Adrenal gland (tissue), 12 donors: ENCODE data around the gene FKBP3. TPM values are rescaled to one million over a fixed set of nuclear protein-coding genes. Genes with fewer than 3 reads are reported as not detected.
"Not testable (repeated sequence)": the region's sequence is repeated elsewhere in the genome, so short reads cannot be mapped to it uniquely, and the experiment has no call there.

Experiments used
- DNase-seq, 7 donors: peaks; one replicate each; pipeline ENCODE4 v3.0.0-alpha.2; 2019 to 2020
- H3K27ac ChIP-seq, 5 donors: fragments of 200-600 bp; sonication (generic) in 4 of 5; 1 replicate in 3 of 5; 2 replicates in 2 of 5; pipeline versions ENCODE4 v1.5.1 to v1.8.0; 2016 to 2020; ENCODE audit warnings: mild to moderate bottlenecking in 1 of 5
- H3K27me3 ChIP-seq: fragments of 200-600 bp; 2 replicates; pipeline ENCODE4 v1.8.0; 2021
- H3K36me3 ChIP-seq, 2 donors: fragments of 200-600 bp; replicated peaks in 1 of 2; 1 replicate in 1 of 2; 2 replicates in 1 of 2; pipeline versions ENCODE4 v1.5.1 to v1.8.0; 2018 to 2022
- H3K4me1 ChIP-seq, 2 donors: fragments of 200-600 bp; replicated peaks in 1 of 2; 1 replicate in 1 of 2; 2 replicates in 1 of 2; pipeline versions ENCODE4 v1.5.1 to v1.8.0; 2018 to 2021
- H3K4me3 ChIP-seq, 4 donors: fragments of 200-600 bp; sonication (generic) in 3 of 4; one replicate each; pipeline ENCODE4 v1.5.1; 2016 to 2018
- H3K9me3 ChIP-seq, 3 donors: fragments of 200-600 bp; sonication (generic) in 1 of 3; replicated peaks in 1 of 3; 1 replicate in 2 of 3; 2 replicates in 1 of 3; pipeline versions ENCODE4 v1.5.1 to v1.8.0; 2016 to 2021
- POLR2A ChIP-seq, 2 donors: fragments of 450-650 bp; IDR thresholded peaks; one replicate each; pipeline ENCODE4 v1.6.1; 2017; ENCODE audit warnings: antibody characterized with exemption in 2 of 2, mild to moderate bottlenecking in 2 of 2, moderate library complexity in 1 of 2
- WGBS, 4 donors: extraction: QIAGEN DNeasy Blood & Tissue Kit in 2 of 4; methylation state at CpG; one replicate each; pipeline versions ENCODE4 v1.1.5 to v1.1.7; 2013 to 2017; 5-methylcytosine and 5-hydroxymethylcytosine counted together
- intact Hi-C, 2 donors: fragments of 100-400 bp; cut with DNase I; formaldehyde crosslinking; loops; one replicate each; pipeline versions ENCODE4 v1.14.1 to v1.15.0; 2022 to 2023
- polyA plus RNA-seq, 3 donors: library from polyadenylated mRNA; stranded (reverse); fragments of 200-250 nt in 2 of 3; fragments of 350-450 nt in 1 of 3; fragmentation: Illumina TruSeq in 1 of 3; extraction: RNeasy Lipid Tissue Mini Kit (QIAGEN cat#74804) in 1 of 3; gene quantifications; one replicate each; pipeline ENCODE4 v1.2.3, GENCODE V29; 2013 to 2014
- total RNA-seq, 9 donors: library from RNA; depleted of rRNA in 4 of 9; stranded (reverse); fragments of >200 nt in 4 of 9; fragments of 120-200 nt in 1 of 9; fragmentation: NEBNext Ultra II Directional in 1 of 9; extraction: Animal tissue kit (Norgen Biotek cat#: 25700) in 1 of 9; gene quantifications; one replicate each; pipeline versions ENCODE4 v1.1.0 to v1.2.4, GENCODE V29; 2013 to 2023
- TF ChIP-seq, protein P1 (sequence below), 6 experiments: fragments of 450-650 bp in 4 of 6; fragments of 200-600 bp in 2 of 6; sonication (generic) in 1 of 6; IDR thresholded peaks; 1 replicate in 5 of 6; 2 replicates in 1 of 6; pipeline versions ENCODE4 v1.5.1 to v1.8.0; 2016 to 2021; ENCODE audit warnings: antibody characterized with exemption in 6 of 6, mild to moderate bottlenecking in 2 of 6, moderate library complexity in 1 of 6
- donor health status: healthy with polysubstance abuse.
- donor health status: Bipolar disorder and iron deficiency.
- donor health status: DM: yes; HTN: yes; CAD: no.
- donor health status: DM: no; HTN: no; CAD: no.
- donor health status: DM: no; HTN: no; CAD: no.
- donor health status: DM: yes; HTN: yes; CAD: no.

The FKBP3 gene
- total and polyA plus RNA-seq, 12 donors = 15.7 to 146 (median 48.7) TPM

DNA sequence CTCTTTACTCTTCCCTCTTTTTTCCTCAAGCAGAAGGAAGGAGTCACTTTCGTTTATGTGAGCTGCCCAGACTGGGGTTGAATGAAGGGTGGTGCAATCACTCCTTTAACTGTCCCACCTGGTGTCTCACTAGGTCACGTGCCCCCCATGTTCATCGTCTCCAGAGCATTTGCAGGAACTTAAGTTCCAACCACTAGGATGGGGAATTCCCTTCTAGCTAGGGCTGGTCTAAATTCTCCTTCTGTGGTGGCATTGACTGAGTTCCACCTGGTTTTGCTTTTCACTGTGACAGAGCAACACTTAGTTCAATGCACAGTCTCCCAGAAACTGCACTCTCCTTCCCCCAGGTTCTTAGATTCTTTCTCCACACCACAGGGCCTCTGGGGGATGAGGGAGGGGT lies 10.9 kb upstream of the FKBP3 start:
- TF ChIP-seq, protein P1, sequence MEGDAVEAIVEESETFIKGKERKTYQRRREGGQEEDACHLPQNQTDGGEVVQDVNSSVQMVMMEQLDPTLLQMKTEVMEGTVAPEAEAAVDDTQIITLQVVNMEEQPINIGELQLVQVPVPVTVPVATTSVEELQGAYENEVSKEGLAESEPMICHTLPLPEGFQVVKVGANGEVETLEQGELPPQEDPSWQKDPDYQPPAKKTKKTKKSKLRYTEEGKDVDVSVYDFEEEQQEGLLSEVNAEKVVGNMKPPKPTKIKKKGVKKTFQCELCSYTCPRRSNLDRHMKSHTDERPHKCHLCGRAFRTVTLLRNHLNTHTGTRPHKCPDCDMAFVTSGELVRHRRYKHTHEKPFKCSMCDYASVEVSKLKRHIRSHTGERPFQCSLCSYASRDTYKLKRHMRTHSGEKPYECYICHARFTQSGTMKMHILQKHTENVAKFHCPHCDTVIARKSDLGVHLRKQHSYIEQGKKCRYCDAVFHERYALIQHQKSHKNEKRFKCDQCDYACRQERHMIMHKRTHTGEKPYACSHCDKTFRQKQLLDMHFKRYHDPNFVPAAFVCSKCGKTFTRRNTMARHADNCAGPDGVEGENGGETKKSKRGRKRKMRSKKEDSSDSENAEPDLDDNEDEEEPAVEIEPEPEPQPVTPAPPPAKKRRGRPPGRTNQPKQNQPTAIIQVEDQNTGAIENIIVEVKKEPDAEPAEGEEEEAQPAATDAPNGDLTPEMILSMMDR (IDR thresholded peaks at IDR 0.05) = no peak
- no peak for TF ChIP-seq POLR2A (IDR thresholded peaks at IDR 0.05)
- Histone ChIP-seq H3K4me3 (no peak overlapping the region), H3K36me3 (no peaks in the 10 kb centered on the region), H3K27me3 (no peaks in the 10 kb centered on the region), H3K27ac (no peak overlapping the region), H3K9me3 (no peaks in the 10 kb centered on the region), H3K4me1 (no peaks in the 10 kb centered on the region)
- WGBS, 4 donors = 90 to 100% (median 96%) methylated on average over 3 of the region's 3 CpGs
- no peak for DNase-seq
- intact Hi-C loops = no loop called here

DNA sequence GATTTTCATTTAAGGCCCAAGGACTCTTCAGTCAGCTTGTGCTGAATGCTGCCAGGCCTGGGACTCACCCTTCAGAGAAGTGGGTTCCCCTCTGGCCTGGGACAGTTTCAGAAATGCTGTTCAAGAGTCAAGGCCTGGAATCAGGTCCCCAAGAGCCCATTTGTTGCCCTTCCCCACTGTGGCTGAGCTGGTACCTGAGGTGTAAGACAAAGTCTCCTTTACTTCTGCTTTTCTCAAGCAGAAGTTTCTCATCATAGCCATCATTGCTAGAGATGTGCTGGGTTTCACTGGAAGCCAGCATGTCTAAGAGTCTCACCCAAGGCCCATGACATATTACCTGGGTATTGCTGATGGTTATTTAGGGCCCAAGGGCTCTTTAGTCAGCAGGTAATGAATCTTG lies 10.4 kb upstream of the FKBP3 start:
- DNase-seq = no peak
- no peaks in the 10 kb centered on the region for H3K9me3 ChIP-seq
- intact Hi-C loops = no loop called here
- TF ChIP-seq, protein P1 (IDR thresholded peaks at IDR 0.05) = no peak
- TF ChIP-seq POLR2A (IDR thresholded peaks at IDR 0.05) = no peak
- no peaks in the 10 kb centered on the region for H3K36me3 ChIP-seq
- no peak overlapping the region for H3K27ac ChIP-seq
- no peak overlapping the region for H3K4me3 ChIP-seq
- no peaks in the 10 kb centered on the region for H3K27me3 ChIP-seq
- no peaks in the 10 kb centered on the region for H3K4me1 ChIP-seq

DNA sequence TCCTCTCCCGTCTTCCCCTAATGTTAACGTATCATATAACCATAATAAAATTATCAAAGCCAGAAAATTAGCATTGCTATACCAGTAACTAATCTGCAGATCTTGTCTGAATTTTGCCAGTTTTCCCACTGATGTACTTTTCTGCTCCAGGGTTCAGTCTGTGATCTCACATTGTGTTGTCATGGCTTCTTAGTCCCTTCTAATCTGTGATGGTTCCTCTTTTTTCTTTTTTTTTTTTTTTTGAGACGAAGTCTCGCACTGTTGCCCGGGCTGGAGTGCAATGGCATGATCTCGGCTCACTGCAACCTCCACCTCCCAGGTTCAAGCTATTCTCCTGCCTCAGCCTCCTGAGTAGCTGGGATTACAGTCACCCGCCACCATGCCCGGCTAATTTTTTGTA lies 7.8 kb upstream of the FKBP3 start:
- H3K36me3 ChIP-seq, intact Hi-C loops, H3K4me1 ChIP-seq, H3K27me3 ChIP-seq, H3K27ac ChIP-seq, H3K9me3 ChIP-seq, DNase-seq, H3K4me3 ChIP-seq: not testable (repeated sequence)
- 85 to 86% (median 86%) methylated on average over 8 of the region's 8 CpGs for WGBS, 4 donors

DNA sequence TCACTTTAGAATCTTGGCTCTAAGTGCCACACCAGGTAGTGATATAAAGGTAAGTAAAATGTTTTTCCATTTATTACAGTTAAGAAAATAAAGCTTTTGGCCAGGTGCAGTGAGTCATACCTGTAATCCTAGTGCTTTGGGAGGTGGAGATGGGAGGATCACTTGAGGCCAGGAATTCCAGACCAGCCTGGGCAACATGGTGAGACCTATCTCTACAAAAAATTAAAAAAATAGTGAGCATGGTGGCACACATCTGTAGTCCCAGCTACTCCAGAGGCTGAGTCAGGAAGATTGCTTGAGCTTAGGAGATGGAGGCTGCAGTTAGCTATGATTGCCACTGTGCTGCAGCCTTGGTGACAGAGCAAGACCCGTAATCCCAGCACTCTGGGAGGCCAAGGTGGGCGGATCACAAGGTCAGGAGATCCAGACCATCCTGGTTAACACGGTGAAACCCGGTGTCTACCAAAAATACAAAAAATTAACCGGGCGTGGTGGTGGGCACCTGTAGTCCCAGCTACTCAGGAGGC lies 6.4 kb upstream of the FKBP3 start:
- Histone ChIP-seq H3K4me3 (no peak overlapping the region), H3K4me1 (peaks cover 9 to 18% of the 10 kb centered on the region in 2 donors), H3K27ac (no peak overlapping the region), H3K9me3 (no peaks in the 10 kb centered on the region), H3K27me3 (no peaks in the 10 kb centered on the region), H3K36me3 (no peaks in the 10 kb centered on the region)
- TF ChIP-seq, protein P1 (IDR thresholded peaks at IDR 0.05) = no peak
- TF ChIP-seq POLR2A (IDR thresholded peaks at IDR 0.05) = no peak
- WGBS, 4 donors = 90 to 98% (median 96%) methylated on average over 6 of the region's 6 CpGs
- intact Hi-C loops = no loop called here
- no peak for DNase-seq

DNA sequence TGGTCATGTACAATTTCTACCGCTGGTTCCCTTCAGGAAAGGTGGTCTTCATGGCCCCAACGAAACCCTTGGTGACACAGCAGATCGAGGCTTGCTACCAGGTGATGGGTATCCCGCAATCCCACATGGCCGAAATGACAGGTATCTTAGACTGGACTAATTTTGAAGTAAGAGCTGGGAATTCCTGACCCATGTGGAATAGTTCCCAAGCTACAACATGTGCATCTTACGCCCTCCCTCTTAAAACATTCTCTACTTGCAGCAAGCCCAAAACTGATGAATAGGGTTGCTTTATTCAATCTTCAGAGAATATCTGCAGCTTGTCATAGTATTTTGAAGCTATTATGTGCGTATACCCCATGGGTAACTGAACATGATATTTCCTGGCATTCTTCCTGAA lies 2.1 kb upstream of the FKBP3 start:
- Histone ChIP-seq H3K27ac (peak overlapping the region in 3 of 5 donors; percentile 45 to 91 (median 70)), H3K9me3 (no peaks in the 10 kb centered on the region), H3K36me3 (no peaks in the 10 kb centered on the region), H3K27me3 (no peaks in the 10 kb centered on the region), H3K4me3 (peak overlapping the region in 3 of 4 donors; percentile 37 to 73 (median 65)), H3K4me1 (peaks cover 9 to 25% of the 10 kb centered on the region in 2 donors)
- WGBS, 4 donors = 0 to 2% (median 2%) methylated on average over 6 to 7 of the region's 7 CpGs
- DNase-seq = no peak
- no peak for TF ChIP-seq POLR2A (IDR thresholded peaks at IDR 0.05)
- TF ChIP-seq, protein P1 (IDR thresholded peaks at IDR 0.05) = no peak
- intact Hi-C loops = loop anchor here in 1 of 2 donors (10.0 kb wide), 3 partner anchors 118 to 222 kb away; partner anchors contain the start of genes KLHL28, MIS18BP1 and TOGARAM1
